Lower leg skin (tissue), 3 donors: Measurements from ENCODE around the gene SMIM32.

Source experiments
- POLR2A ChIP-seq, 2 donors: fragments of 450-650 bp; IDR thresholded peaks; one replicate each; pipeline ENCODE4 v1.6.1; 2016 to 2017; ENCODE audit warnings: antibody characterized with exemption in 2 of 2, mild to moderate bottlenecking in 1 of 2, moderate library complexity in 1 of 2
- TF ChIP-seq, protein P1 (sequence below), 3 donors: fragments of 450-650 bp; IDR thresholded peaks; one replicate each; pipeline ENCODE4 v1.5.1; 2016; ENCODE audit warnings: antibody characterized with exemption in 3 of 3, mild to moderate bottlenecking in 3 of 3, moderate library complexity in 2 of 3

DNA sequence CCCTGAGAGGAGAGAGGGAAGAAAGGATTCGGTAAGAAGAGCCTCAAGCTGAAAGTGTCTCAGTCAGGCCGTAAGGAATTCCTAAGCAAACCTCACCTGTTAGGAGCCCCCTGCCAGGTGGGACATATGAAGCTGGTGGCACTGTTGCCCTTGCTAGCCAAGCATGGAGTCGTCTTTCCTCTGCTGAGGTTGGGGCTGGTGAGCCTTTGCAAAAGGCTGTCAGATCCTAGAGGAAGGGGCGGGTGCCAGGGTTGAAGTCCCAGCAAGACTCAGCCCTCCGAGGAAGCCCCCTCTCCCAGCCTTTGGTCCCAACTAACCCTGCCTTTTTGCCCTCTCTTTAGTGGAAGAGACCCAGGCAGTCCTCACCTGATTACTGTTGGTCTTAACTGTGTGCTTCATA is 5.5 kb upstream of the SMIM32 start:
- no peak for TF ChIP-seq POLR2A (IDR thresholded peaks at IDR 0.05)
- TF ChIP-seq, protein P1, sequence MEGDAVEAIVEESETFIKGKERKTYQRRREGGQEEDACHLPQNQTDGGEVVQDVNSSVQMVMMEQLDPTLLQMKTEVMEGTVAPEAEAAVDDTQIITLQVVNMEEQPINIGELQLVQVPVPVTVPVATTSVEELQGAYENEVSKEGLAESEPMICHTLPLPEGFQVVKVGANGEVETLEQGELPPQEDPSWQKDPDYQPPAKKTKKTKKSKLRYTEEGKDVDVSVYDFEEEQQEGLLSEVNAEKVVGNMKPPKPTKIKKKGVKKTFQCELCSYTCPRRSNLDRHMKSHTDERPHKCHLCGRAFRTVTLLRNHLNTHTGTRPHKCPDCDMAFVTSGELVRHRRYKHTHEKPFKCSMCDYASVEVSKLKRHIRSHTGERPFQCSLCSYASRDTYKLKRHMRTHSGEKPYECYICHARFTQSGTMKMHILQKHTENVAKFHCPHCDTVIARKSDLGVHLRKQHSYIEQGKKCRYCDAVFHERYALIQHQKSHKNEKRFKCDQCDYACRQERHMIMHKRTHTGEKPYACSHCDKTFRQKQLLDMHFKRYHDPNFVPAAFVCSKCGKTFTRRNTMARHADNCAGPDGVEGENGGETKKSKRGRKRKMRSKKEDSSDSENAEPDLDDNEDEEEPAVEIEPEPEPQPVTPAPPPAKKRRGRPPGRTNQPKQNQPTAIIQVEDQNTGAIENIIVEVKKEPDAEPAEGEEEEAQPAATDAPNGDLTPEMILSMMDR (IDR thresholded peaks at IDR 0.05), result no peak
